Spleen (tissue), 7 donors: Measurements from ENCODE around the gene DDX24.

ENCODE experiments used
- CTCF ChIP-seq, 11 experiments: fragments of 200-600 bp in 7 of 11; fragments of 450-650 bp in 4 of 11; sonication (generic) in 4 of 11; IDR thresholded peaks in 8 of 11; conservative IDR thresholded peaks in 3 of 11; 1 replicate in 7 of 11; 2 replicates in 4 of 11; pipeline versions ENCODE4 v1.4.0 to v1.8.0; 2016 to 2021; ENCODE audit warnings: antibody characterized with exemption in 11 of 11, inconsistent platforms in 4 of 11, mild to moderate bottlenecking in 1 of 11
- POLR2A ChIP-seq, 3 donors: fragments of 450-650 bp; IDR thresholded peaks; one replicate each; pipeline ENCODE4 v1.5.1; 2017; ENCODE audit warnings: antibody characterized with exemption in 3 of 3, mild to moderate bottlenecking in 1 of 3
- POLR2AphosphoS5 ChIP-seq, 3 donors: sonication (generic); formaldehyde crosslinking; IDR thresholded peaks; one replicate each; pipeline ENCODE4 v1.5.1; 2017; ENCODE audit warnings: antibody characterized with exemption in 3 of 3
- donor health status: DM: no; HTN: no; CAD: no; lungs with moderate emphysema.
- donor health status: DM: no; HTN: no; CAD: no.
- donor health status: DM: no; HTN: no; CAD: no.

DNA sequence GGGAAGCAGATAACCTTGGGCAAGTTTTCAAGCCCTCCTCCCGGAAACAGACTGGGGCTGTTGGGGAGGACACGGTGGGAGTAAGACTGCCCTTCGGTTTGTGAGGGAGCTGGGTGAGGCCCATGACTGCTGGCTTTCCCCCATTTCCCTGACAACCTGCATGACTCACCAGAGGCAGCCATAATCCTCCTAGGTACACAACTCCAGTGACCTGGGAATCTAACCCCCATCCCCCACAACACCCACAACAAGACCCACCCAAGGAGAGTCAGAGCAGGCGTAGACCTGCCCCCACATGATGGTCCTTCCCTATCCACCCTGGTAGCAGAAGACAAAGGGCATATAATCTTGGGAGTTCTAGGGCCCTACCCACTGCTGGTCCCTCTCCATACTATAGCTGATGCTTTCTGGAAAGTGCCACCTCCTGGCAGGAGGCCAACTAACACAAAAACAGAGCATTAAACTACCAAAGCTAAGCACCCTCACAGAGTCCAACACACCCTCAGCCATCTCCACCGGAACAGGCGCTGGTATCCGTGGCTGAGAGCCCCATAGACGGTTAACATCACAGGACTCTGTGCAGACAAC, 14.8 kb downstream of the DDX24 start:
- no peak for TF ChIP-seq POLR2AphosphoS5 (IDR thresholded peaks at IDR 0.05)
- TF ChIP-seq POLR2A (IDR thresholded peaks at IDR 0.05): no peak
- TF ChIP-seq CTCF (IDR thresholded peaks at IDR 0.05 in 8 of 11, conservative IDR thresholded peaks at IDR 0.05 in 3 of 11): no peak
